ENCODE results near the gene SRGAP1. TPM values are rescaled to one million over a fixed set of nuclear protein-coding genes. Genes with fewer than 3 reads are reported as not detected.
"Not testable (repeated sequence)": the region's sequence is repeated elsewhere in the genome, so short reads cannot be mapped to it uniquely, and the experiment has no call there.

SRGAP1 gene
- total and polyA plus RNA-seq, 2 of the 8 experiments (the other 6 are each of a cell fraction or from before 2014, with no cell fraction given), result 3.2 to 7.3 TPM

DNA sequence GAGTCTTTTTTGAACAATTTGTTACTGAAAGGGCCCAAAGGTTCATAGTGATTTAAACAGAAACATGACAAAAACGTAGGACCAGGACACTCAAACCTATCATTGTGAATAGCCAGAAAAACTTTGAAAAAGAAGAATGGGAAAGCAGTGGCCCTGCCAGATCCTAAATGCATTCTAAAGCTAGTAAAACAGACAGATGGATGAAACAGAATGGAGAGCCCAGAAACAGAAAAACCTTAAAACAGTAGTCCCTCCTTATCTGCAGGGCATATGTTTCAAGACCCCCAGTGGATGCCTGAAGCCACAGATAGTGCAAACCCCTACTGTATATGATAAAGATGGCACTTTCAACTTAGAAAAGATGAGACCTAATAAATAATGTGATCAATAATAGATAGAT, 283.9 kb downstream of the SRGAP1 start (continued):
- TF ChIP-seq, protein P1, sequence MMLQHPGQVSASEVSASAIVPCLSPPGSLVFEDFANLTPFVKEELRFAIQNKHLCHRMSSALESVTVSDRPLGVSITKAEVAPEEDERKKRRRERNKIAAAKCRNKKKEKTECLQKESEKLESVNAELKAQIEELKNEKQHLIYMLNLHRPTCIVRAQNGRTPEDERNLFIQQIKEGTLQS (IDR thresholded peaks at IDR 0.05; ENCODE audit: insufficient read depth, low read depth, low read length), result no peak

DNA sequence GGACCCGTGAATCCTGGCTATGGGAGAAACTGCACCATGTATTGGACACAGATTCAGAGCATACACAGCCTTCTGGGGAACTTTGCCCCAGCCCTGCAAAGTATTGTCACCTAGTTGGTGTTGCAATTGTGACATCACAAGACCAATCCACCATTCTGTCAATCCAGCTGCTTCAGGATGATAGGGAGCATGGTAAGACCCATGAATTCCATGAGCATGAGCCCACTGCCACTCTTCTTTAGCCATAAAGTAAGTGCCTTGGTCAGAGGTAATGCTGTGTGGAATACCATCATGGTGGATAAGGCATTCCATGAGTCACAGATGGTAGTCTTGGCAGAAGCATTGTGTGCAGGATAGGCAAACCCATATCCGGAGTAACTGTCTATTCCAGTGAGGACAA, 286.0 kb downstream of the SRGAP1 start:
- H3K27me3 ChIP-seq (replicated peaks in 1 of 4; ENCODE audit: control insufficient read depth in 3 of 4, extremely low read depth in 1 of 4, insufficient read depth in 3 of 4, low read length in 3 of 4); DNase-seq (ENCODE audit: low read depth in 1 of 2, low spot score in 2 of 2); H2BK12ac ChIP-seq (ENCODE audit: low read depth, low read length); H3K9me3 ChIP-seq (ENCODE audit: insufficient read depth in 2 of 2, low read depth in 1 of 2, low read length in 1 of 2); H4K5ac ChIP-seq (ENCODE audit: insufficient read length, low read depth, low read length); H3K79me1 ChIP-seq (ENCODE audit: low read depth, low read length); H2BK15ac ChIP-seq (ENCODE audit: low read length); H3K23ac ChIP-seq (ENCODE audit: insufficient read length); H4K91ac ChIP-seq (replicated peaks; ENCODE audit: insufficient read length, low read length); H3K14ac ChIP-seq (ENCODE audit: insufficient read length); H4K20me1 ChIP-seq (replicated peaks in 1 of 2; ENCODE audit: control insufficient read depth in 1 of 2, insufficient read depth in 2 of 2, low read length in 2 of 2); H2AK5ac ChIP-seq (ENCODE audit: low read depth, low read length); FAIRE-seq; POLR2A ChIA-PET (ENCODE audit: partially characterized antibody); H4K8ac ChIP-seq (ENCODE audit: extremely low read depth, insufficient read depth, low read length); H3K56ac ChIP-seq (replicated peaks; ENCODE audit: insufficient read length, low read depth, low read length); H3K9ac ChIP-seq (replicated peaks in 1 of 4; ENCODE audit: extremely low read depth in 1 of 4, low read depth in 3 of 4, low read length in 3 of 4); H3K36me3 ChIP-seq (ENCODE audit: control insufficient read depth in 2 of 4, insufficient read depth in 4 of 4, low read length in 3 of 4); H3K18ac ChIP-seq (ENCODE audit: extremely low read depth, low read length); H2BK5ac ChIP-seq (ENCODE audit: low read depth, low read length); H3K4me3 ChIP-seq (ENCODE audit: extremely low read depth in 1 of 4, insufficient read depth in 2 of 4, low read depth in 3 of 4, low read length in 4 of 4); H2BK120ac ChIP-seq (replicated peaks; ENCODE audit: low read depth, low read length); H3K27ac ChIP-seq (ENCODE audit: low read depth, low read length); H2BK20ac ChIP-seq (ENCODE audit: low read length); H3K23me2 ChIP-seq (ENCODE audit: low read depth, low read length); H2AFZ ChIP-seq (ENCODE audit: low read length); H3K4me1 ChIP-seq (replicated peaks in 1 of 4; ENCODE audit: control insufficient read depth in 3 of 4, insufficient read depth in 4 of 4, low read length in 3 of 4); CTCF ChIA-PET (ENCODE audit: partially characterized antibody); H3K4me2 ChIP-seq (ENCODE audit: insufficient read depth in 1 of 2, low read depth in 2 of 2, low read length in 2 of 2); H3K79me2 ChIP-seq (ENCODE audit: control insufficient read depth in 1 of 2, insufficient read depth in 2 of 2, low read length in 2 of 2); H3K4ac ChIP-seq (replicated peaks; ENCODE audit: insufficient read length, low read depth, low read length): not testable (repeated sequence)
- WGBS, 2 experiments (ENCODE audit: extremely low coverage in 1 of 2, insufficient coverage in 1 of 2, insufficient read length in 1 of 2, insufficient replicate concordance in 2 of 2, low coverage in 1 of 2, low lambda C conversion rate in 2 of 2, missing lambda C conversion rate in 1 of 2), result 88% methylated on average over 2 of the region's 2 CpGs; no CpG with 5 or more reads in 1 of the 2 experiments
